IgD-negative memory B cell (primary cell): ENCODE data around the gene RFK. TPM values are rescaled to one million over a fixed set of nuclear protein-coding genes. Genes with fewer than 3 reads are reported as not detected.
"Not testable (repeated sequence)": the region's sequence is repeated elsewhere in the genome, so short reads cannot be mapped to it uniquely, and the experiment has no call there.

Experiments used
- H3K27ac Mint-ChIP-seq, 3 donors: one replicate each; pipeline ENCODE4 v1.8.0; 2020 to 2022; ENCODE audit warnings: mild to moderate bottlenecking in 3 of 3, mixed read lengths in 3 of 3, moderate library complexity in 1 of 3
- H3K27me3 Mint-ChIP-seq: one replicate; pipeline ENCODE4 v1.8.0; 2021; ENCODE audit warnings: mixed read lengths
- H3K36me3 Mint-ChIP-seq: one replicate; pipeline ENCODE4 v1.8.0; 2020; ENCODE audit warnings: mild to moderate bottlenecking, mixed read lengths
- H3K4me1 Mint-ChIP-seq, 3 donors: one replicate each; pipeline ENCODE4 v1.8.0; 2020 to 2022; ENCODE audit warnings: mixed read lengths in 3 of 3, mild to moderate bottlenecking in 1 of 3
- H3K4me3 Mint-ChIP-seq, 4 donors: one replicate each; pipeline ENCODE4 v1.8.0; 2020 to 2022; ENCODE audit warnings: mild to moderate bottlenecking in 4 of 4, mixed read lengths in 4 of 4, moderate library complexity in 3 of 4
- H3K9me3 Mint-ChIP-seq, 3 donors: one replicate each; pipeline ENCODE4 v1.8.0; 2020 to 2021; ENCODE audit warnings: mixed read lengths in 3 of 3, mild to moderate bottlenecking in 1 of 3
- polyA plus RNA-seq: library from polyadenylated mRNA; unstranded; fragments of 300-500 nt; fragmentation: Illumina TruSeq; gene quantifications from one replicate; pipeline ENCODE4 v1.2.3, GENCODE V29; 2021

The RFK gene
- 18.6 TPM for polyA plus RNA-seq

DNA sequence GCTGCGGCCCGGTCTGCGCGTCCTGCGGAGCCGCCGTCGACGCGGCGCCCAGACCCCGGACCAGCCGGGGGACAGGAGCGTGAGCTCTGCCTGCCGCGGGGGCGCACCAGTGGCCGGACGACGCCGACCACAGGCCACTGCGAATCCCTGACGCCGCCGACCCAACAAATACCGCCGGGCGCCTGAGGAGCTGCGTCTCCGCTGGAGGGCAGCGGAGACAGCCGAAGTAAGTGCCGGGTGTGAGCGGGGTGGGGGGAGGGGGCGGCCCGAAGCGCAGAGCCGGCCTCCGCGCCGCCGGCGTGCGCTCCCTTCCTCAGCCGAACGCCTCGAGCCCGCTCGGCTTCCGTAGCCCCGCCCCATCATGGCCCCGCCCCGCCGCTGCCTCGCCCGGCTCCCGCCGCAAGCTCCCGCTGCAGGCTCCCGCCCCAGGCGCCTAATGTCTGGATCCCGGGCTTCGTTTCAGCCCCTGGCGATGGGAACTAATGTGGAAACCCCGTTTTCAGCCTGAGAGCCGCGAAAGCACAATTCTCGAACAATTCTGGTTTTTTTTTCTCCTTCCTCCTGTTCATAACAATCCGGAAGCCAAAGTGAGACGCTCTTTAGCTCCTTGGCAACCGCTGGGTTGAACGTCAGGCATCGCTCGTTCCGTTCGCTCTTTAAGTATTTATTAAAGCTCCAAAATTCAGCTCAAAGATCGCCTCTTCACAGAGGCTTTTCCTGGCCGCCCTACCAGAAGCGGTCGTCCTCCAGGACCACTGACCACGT lies at the start of gene RFK:
Gene RFK (minus strand): TSS at position 232 of the 765 bp plus-strand sequence. CDS start 255 bp downstream, outside the sequence.
- peak within 1 kb of the TSS; percentile 95 to 99 (median 98) for H3K4me3 Mint-ChIP-seq
- no peaks in the 10 kb centered on the region for H3K27me3 Mint-ChIP-seq
- peak within 1 kb of the TSS; percentile 95 to 98 (median 98) for H3K27ac Mint-ChIP-seq
- H3K4me1 Mint-ChIP-seq, result peaks cover 9 to 20% (median 16%) of the 10 kb centered on the region in 3 donors
- H3K36me3 Mint-ChIP-seq, result no peaks in the 10 kb centered on the region
- no peaks in the 10 kb centered on the region for H3K9me3 Mint-ChIP-seq

DNA sequence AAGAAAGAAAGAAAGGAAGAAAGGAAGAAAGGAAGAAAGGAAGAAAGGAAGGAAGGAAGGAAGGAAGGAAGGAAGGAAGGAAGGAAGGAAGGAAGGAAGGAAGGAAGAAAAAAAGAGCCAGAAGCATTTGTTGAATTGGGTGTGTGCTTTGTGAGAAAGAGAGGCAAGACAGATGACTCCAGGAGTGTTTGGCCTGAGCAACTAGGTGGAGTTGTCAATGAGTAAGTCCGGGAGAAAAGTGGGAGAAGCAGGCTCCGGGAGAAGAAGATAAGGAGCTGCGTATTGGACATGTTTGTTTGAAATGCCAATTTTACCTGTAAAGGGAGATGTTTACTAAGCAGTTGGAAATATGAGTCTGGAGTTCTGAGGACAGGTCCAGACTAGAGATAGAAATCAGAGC lies 49.7 kb upstream of the RFK start:
- Mint-ChIP-seq H3K27ac (no peak overlapping the region), H3K4me3 (no peak overlapping the region)

DNA sequence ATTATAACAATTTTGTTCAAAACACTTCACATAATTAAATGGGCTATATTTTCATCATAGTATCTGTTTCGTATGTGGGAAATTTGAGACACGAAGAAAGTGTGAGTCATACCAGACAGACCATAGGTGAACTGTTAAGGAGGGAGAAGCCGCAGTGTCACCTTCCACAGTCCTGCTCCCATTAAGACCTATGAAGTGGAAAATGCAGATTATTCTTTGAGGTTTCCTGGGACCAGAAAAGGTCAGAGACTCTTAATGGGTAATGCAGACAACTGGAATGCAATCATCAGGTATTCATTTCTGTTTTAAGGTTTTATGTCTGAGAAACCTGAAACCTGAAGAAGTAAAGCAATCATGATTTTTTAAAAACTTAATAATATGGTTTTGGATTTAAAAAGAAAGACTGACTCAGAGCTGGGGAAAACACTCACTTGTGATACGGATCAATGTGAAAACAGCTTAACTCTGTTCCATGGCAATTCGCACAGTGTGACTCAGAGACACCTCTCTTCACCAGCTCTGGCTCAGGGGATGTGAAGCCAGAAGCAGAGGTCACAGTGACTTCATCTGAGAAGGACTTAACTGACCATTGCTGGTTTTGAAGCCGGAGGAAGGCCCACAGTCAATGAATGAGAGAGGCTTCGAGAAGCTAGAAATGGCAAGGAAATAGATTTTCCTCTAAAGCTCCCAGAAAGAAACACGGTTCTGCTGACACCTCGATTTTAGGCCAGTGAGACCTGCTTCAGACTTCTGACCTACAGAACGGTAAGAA lies 47.5 kb upstream of the RFK start:
- Mint-ChIP-seq H3K36me3 (no peaks in the 10 kb centered on the region), H3K27ac (no peak overlapping the region), H3K4me1 (peaks cover 0 to 4% (median 3%) of the 10 kb centered on the region in 3 donors), H3K4me3 (no peak overlapping the region), H3K9me3 (peaks cover 0 to 5% (median 0%) of the 10 kb centered on the region in 3 donors), H3K27me3 (peaks cover 3% of the 10 kb centered on the region)

More for the DNA sequence above, 49.7 kb upstream of the RFK start:
- Mint-ChIP-seq H3K36me3 (no peaks in the 10 kb centered on the region), H3K9me3 (peaks cover 0 to 5% (median 0%) of the 10 kb centered on the region in 3 donors), H3K27me3 (peaks cover 4% of the 10 kb centered on the region), H3K4me1 (peaks cover 0 to under 1% (median 0%) of the 10 kb centered on the region in 3 donors)

DNA sequence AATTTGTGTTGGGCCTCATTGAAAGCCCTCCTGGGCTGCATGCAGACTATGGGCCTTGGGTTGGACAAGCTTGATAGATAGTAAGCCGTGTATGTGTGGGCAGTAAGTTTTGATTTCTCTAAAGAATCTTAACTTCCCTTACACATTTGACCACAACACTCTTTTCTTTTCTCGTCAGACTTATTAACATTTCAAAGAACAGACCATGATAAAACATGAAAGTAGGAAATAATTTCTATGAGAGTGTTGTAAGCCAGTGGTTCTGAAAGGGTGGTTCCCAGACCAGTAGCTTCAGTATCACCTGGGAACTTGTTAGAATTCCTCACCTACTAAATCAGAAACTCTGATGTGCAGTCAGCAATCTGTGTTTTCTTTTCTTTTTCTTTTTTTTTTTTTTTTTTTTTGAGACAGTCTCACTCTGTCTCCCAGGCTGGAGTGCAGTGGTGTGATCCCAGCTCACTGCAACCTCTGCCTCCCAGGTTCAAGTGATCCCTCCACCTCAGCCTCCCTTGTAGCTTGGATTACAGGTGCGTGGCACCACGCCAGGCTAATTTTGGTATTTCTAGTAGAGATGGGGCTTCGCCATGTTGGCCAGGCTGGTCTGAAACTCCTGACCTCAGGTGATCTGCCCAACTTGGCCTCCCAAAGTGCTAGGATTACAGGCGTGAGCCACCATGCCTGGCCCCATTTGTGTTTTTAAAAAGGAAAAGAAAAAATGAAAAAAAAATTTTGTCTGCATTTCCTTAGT lies 44.8 kb upstream of the RFK start:
- Mint-ChIP-seq H3K4me1 (peaks cover 0 to 4% (median 3%) of the 10 kb centered on the region in 3 donors), H3K4me3 (no peak overlapping the region), H3K9me3 (peaks cover 0 to 5% (median 0%) of the 10 kb centered on the region in 3 donors), H3K27ac (no peak overlapping the region), H3K27me3 (peaks cover 3% of the 10 kb centered on the region), H3K36me3 (no peaks in the 10 kb centered on the region)

DNA sequence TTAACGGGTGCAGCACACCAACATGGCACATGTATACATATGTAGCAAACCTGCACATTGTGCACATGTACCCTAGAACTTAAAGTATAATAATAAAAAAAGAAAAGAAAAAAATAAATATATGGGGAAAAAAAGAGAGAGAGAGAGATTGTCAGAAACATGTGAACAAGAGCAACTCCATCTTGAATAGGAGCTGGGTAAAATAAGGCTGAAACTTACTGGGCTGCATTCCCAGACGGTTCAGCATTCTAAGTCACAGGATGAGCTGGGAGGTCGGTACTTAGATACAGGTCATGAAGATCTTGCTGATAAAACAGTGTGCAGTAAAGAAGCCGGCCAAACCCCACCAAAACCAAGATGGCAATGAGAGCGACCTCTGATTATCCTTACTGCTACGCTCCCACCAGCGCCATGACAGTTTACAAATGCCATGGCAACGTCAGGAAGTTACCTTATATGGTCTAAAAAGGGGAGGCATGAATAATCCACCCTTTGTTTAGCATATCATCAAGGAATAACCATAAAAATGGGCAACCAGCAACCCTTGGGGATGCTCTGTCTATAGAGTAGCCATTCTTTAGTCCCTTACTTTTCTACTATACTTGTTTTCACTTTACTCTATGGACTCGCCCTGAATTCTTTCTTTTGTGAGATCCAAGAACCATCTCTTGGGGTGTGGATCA lies 42.9 kb upstream of the RFK start:
- H3K27ac Mint-ChIP-seq, H3K27me3 Mint-ChIP-seq, H3K4me1 Mint-ChIP-seq, H3K4me3 Mint-ChIP-seq, H3K9me3 Mint-ChIP-seq, H3K36me3 Mint-ChIP-seq: not testable (repeated sequence)

DNA sequence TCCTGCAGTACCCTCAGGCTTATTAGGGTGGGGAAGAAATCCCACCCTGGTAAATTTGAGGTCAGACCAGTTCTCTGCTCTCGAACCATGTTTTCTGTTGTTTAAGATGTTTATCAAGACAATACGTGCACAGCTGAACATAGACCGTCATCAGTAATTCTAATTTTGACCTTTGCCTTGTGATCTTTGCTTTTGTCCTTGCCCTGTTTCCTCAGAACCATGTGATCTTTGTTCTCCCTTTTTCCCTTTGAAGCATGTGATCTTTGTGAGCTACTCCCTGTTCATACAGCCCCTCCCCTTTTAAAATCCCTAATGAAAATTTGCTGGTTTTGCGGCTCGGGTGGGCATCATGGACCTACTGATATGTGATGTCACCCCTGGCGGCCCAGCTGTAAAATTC lies 40.7 kb upstream of the RFK start:
- H3K4me1 Mint-ChIP-seq, H3K4me3 Mint-ChIP-seq, H3K27ac Mint-ChIP-seq, H3K36me3 Mint-ChIP-seq, H3K9me3 Mint-ChIP-seq, H3K27me3 Mint-ChIP-seq: not testable (repeated sequence)

DNA sequence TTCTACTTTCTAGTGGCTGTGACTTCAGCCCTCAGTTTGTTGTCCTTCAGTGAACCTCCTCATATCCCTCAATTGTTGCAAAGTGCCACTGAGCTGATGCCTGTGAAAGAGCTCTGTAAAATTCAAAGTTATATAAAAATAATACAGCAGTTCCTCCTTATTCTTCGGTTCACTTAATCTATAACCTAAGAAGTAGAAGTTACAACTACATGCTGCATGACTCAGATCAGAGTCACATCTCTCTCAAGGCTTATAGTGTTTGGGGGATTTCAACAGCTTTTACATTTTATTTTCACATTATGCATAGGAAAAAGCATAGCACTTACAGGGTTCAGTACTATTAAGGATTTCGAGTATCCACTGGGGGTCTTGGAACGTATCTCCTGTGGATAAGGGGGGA lies 39.6 kb upstream of the RFK start:
- H3K9me3 Mint-ChIP-seq, result no peaks in the 10 kb centered on the region
- H3K4me1 Mint-ChIP-seq, result peaks cover 0 to 3% (median 3%) of the 10 kb centered on the region in 3 donors
- H3K36me3 Mint-ChIP-seq, result no peaks in the 10 kb centered on the region
- H3K27ac Mint-ChIP-seq, result no peak overlapping the region
- no peak overlapping the region for H3K4me3 Mint-ChIP-seq
- H3K27me3 Mint-ChIP-seq, result peaks cover 1% of the 10 kb centered on the region

DNA sequence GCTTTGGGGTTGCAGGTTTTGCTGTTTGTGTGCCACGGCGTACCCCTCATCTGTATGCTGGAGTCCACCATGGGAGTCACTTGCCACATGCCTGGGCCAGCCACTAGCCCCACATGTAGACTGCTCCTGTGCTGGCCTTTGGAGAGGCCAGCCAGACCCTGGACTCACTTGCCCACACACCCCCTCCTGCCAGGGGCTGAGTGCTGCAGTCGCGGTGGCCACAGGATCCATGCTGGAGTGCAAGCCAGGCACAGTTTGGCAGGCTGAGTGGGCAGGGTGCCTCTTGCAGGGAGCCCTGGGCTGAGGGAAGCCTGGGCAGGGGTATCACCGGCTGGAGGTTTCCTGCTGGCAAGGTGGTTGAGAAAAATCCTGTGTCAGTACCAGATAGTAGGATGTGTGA lies 39.2 kb upstream of the RFK start:
- peaks cover 0 to 3% (median 2%) of the 10 kb centered on the region in 3 donors for H3K4me1 Mint-ChIP-seq
- H3K36me3 Mint-ChIP-seq, result no peaks in the 10 kb centered on the region
- no peak overlapping the region for H3K27ac Mint-ChIP-seq
- peaks cover 1% of the 10 kb centered on the region for H3K27me3 Mint-ChIP-seq
- H3K4me3 Mint-ChIP-seq, result no peak overlapping the region
- no peaks in the 10 kb centered on the region for H3K9me3 Mint-ChIP-seq

DNA sequence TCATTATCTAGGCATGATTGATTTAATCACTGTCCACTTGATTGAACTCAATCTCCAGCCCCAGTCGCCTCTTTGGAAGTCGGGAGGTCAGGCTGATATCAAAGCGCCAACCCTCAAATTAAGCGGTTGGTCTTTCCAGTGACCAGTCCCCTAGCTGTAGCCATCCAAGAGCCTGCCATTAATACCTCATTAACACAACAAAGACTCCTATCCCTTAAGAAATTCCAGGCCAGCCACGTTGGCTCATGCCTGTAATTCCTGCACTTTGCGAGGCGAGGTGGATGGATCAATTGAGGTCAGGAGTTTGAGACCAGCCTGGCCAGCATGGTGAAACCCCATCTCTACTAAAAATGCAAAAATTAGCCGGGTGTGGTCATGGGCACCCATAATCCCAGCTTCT lies 37.4 kb upstream of the RFK start:
- Mint-ChIP-seq H3K4me1 (no peaks in the 10 kb centered on the region), H3K27ac (no peak overlapping the region), H3K4me3 (no peak overlapping the region), H3K36me3 (no peaks in the 10 kb centered on the region), H3K27me3 (peaks cover 1% of the 10 kb centered on the region), H3K9me3 (no peaks in the 10 kb centered on the region)

DNA sequence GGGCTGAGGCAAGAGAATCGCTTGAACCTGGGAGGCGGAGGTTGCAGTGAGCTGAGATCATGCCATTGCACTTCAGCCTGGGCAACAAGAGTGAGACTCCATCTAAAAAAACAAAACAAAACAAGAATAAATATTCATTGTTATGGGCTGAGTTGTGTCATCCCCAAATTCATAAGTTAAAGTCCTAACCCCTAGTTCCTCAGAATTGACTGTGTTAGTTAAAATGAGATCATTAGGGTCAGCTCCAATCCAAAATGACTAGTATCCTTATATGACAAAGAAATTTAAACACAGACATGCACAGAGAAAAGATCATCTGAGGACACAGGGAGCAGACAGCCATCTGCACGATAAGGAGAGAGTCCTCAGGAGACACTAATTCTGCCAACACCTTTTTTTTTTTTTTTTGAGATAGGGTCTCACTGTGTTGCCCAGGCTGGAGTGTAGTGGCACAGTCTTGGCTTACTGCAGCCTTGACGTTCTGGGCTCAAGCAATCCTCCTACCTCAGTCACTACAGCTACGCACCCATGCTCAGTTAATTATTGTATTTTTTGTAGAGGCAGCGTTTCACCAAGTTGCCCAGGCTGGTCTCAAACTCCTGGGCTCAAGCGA lies 32.7 kb upstream of the RFK start:
- Mint-ChIP-seq H3K9me3 (no peaks in the 10 kb centered on the region), H3K4me1 (no peaks in the 10 kb centered on the region), H3K27ac (no peak overlapping the region)

DNA sequence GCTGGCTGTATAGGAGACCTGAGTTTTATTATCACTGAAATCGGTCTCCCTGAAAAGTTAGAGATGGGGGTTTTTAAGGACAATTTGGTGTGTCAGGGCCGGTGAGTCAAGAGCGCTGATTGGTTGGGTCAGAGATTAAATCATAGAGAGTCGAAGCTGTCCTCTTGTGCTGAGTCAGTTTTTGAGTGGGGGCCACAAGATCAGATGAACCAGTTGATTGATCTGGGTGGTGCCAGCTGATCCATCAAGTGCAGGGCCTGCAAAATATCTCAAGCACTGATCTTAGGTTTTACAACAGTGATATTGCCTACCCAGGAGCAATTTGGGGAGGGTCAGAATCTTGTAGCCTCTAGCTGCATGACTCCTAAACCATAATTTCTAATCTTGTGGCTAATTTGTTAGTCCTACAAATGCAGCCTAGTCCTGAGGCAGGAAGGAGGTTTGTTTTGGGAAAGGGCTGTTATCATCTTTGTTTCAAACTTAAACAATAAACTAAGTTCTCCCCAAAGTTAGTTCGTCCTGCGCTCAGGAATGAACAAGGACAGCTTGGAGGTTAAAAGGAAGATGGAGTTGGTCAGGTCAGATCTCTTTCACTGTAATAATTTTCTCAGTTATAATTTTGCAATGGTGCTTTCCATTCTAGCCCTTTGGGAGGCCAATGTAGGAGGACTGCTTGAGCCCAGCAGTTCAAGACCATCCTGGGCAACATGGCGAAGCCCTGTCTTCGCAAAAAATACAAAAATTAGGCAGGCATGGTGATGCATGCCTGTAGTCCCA lies 31.6 kb upstream of the RFK start:
- peaks cover 3% of the 10 kb centered on the region for H3K36me3 Mint-ChIP-seq
- H3K27ac Mint-ChIP-seq, result no peak overlapping the region
- peaks cover 0 to 1% (median 0%) of the 10 kb centered on the region in 3 donors for H3K9me3 Mint-ChIP-seq
- H3K4me1 Mint-ChIP-seq, result no peaks in the 10 kb centered on the region
- no peaks in the 10 kb centered on the region for H3K27me3 Mint-ChIP-seq
- no peak overlapping the region for H3K4me3 Mint-ChIP-seq

More for the DNA sequence above, 32.7 kb upstream of the RFK start:
- Mint-ChIP-seq H3K4me3 (no peak overlapping the region), H3K36me3 (peaks cover 3% of the 10 kb centered on the region), H3K27me3 (no peaks in the 10 kb centered on the region)

DNA sequence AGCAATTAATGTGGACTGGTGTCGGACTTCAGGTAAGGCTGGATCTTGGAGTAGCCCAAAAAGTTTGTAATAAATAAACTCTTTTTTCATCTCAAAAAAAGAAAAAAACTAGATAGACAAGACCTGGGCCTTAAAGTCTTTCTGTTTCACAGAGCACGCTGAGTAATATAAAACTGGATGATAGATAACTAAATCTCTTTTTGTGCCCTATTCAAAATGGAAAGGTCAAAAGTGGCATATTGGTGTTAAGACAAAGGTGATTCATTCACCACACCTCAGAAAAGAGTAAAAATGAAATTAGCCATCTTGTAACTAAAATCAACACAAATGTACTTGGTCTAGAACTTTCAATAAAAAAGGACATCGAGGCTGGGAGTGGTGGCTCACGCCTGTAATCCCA lies 30.3 kb upstream of the RFK start:
- no peaks in the 10 kb centered on the region for H3K27me3 Mint-ChIP-seq
- no peaks in the 10 kb centered on the region for H3K4me1 Mint-ChIP-seq
- no peak overlapping the region for H3K4me3 Mint-ChIP-seq
- peaks cover 3% of the 10 kb centered on the region for H3K36me3 Mint-ChIP-seq
- H3K27ac Mint-ChIP-seq, result no peak overlapping the region
- peaks cover 0 to 1% (median 0%) of the 10 kb centered on the region in 3 donors for H3K9me3 Mint-ChIP-seq

DNA sequence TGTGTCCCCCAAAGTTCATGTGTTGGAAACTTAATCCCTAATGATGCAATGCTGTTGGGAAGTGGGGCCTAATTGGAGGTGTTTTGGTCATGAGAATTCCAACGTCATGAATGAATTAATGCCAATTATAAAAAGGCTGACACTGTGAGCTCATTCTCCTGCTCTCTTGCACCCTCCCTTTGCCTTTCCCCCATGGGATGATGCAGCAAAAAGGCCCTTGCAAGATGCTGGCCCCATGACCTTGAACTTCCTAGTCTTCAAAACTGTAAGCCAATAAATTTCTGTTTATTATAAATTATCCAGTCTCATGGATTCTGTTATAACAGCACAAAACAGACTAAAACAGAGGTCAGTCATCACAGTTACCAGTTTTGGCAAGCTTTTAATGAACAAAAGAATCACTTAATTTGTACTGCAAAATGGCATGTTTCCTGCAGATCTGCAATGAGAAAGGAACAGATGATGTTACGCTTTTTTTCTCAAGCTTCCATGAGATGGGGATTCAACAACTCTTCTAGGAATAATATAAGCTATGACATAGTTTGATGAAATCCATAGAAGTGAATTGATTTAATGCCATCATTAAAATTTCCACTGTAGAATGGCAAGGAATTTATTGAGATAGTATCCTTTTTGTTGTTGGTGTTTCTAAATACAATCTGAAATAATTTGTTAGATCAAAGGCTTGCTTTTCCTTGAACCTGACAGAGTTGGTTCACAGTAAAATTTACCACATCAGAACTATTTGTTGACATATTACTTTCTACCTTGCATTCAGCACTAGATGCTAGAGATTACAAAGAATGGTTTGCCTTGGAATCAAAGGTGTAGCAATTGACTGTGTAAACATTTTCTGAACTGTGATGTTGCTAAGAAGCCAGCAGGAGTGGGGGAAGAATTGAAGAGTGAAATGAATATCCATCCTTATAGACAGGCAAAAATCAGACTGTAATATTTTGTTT lies 29.3 kb upstream of the RFK start:
- H3K27ac Mint-ChIP-seq, result no peak overlapping the region

More for the DNA sequence above, 29.3 kb upstream of the RFK start:
- H3K36me3 Mint-ChIP-seq, result peaks cover 3% of the 10 kb centered on the region
- H3K9me3 Mint-ChIP-seq, result peaks cover 0 to 1% (median 0%) of the 10 kb centered on the region in 3 donors
- no peak overlapping the region for H3K4me3 Mint-ChIP-seq
- H3K27me3 Mint-ChIP-seq, result no peaks in the 10 kb centered on the region
- no peaks in the 10 kb centered on the region for H3K4me1 Mint-ChIP-seq
